HG03521 (cell line): ENCODE data around the gene DNAAF2.
"Not testable (repeated sequence)": the region's sequence is repeated elsewhere in the genome, so short reads cannot be mapped to it uniquely, and the experiment has no call there.

ENCODE experiments used
- ATAC-seq: cut with Tn5 transposase; IDR thresholded peaks from one replicate; pipeline ENCODE4 v1.9.1; 2021; ENCODE audit warnings: mild to moderate bottlenecking, moderate library complexity; ENCODE audit not compliant: unreplicated experiment

The DNAAF2 gene

DNA sequence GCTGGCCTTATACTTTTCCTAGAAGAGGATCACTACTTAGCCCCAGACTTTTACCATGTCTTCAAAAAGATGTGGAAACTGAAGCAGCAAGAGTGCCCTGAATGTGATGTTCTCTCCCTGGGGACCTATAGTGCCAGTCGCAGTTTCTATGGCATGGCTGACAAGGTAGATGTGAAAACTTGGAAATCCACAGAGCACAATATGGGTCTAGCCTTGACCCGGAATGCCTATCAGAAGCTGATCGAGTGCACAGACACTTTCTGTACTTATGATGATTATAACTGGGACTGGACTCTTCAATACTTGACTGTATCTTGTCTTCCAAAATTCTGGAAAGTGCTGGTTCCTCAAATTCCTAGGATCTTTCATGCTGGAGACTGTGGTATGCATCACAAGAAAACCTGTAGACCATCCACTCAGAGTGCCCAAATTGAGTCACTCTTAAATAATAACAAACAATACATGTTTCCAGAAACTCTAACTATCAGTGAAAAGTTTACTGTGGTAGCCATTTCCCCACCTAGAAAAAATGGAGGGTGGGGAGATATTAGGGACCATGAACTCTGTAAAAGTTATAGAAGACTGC is 12.9 kb downstream of the DNAAF2 start:
- ATAC-seq: no peak

DNA sequence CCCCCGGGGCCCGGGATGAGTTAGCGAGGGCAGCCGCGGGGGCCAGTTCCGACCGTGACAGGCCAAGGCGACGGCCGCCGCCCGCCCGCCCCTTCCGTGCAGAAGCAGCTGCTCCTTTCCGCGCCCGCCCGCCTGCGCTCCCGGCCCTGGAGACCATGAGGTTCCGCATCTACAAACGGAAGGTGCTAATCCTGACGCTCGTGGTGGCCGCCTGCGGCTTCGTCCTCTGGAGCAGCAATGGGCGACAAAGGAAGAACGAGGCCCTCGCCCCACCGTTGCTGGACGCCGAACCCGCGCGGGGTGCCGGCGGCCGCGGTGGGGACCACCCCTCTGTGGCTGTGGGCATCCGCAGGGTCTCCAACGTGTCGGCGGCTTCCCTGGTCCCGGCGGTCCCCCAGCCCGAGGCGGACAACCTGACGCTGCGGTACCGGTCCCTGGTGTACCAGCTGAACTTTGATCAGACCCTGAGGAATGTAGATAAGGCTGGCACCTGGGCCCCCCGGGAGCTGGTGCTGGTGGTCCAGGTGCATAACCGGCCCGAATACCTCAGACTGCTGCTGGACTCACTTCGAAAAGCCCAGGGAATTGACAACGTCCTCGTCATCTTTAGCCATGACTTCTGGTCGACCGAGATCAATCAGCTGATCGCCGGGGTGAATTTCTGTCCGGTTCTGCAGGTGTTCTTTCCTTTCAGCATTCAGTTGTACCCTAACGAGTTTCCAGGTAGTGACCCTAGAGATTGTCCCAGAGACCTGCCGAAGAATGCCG is 13.7 kb downstream of the DNAAF2 start:
- ATAC-seq: peak; percentile 19

DNA sequence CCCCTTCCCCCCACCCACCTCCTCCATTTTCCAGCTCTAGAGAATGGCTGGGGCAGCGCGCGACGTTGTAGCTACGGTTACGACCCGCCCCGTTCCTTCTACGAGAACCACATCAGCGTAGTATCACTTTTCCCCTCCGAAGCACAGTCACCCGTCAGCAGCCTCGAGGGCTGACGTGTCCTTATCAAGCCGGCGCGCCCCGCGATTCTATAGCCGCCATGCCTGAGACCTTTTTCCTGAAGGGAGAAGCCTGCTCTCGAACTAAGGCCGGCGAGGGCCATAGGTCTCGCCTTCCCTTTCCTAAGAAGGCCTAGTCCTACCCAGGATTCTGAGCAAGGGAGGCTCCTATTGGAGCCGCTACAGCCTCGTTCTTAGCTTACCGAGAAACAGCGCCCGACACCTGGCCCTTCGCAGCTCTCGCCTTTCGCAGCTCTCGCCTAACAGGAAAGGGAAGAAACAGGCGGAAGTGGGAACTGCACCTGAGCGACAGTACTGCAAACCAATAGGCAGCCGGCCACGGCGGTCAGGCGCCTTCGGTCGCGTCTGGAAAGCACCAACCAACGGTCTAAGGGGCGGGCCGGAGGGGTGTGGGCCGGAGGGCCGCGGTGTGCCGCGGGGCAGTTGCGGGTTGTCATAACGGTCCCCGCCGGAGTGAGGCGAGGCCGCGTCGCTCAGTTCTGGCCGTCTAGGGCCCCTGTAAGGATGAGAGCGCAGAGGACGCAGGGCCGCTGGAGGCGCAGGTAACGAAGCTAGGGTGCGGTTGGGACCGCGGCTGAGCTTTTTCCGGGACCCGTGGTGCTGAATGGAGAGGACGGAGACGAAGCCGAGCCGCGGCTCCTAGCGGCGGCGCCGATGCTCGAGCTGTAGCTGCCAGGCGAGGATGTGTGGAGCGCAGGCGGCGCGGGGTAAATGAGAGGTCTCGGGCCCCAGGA is 14.6 kb downstream of the DNAAF2 start, which contains the start of the genes MGAT2 and RPL36AL:
TSS of gene MGAT2 (plus strand) at position 618 of the 932 bp plus-strand sequence. CDS start 470 bp downstream, outside the sequence.
TSS of gene RPL36AL (minus strand) at position 445 of the 932 bp plus-strand sequence. CDS start 1,522 bp downstream, outside the sequence.
- peak; percentile 94 for ATAC-seq

DNA sequence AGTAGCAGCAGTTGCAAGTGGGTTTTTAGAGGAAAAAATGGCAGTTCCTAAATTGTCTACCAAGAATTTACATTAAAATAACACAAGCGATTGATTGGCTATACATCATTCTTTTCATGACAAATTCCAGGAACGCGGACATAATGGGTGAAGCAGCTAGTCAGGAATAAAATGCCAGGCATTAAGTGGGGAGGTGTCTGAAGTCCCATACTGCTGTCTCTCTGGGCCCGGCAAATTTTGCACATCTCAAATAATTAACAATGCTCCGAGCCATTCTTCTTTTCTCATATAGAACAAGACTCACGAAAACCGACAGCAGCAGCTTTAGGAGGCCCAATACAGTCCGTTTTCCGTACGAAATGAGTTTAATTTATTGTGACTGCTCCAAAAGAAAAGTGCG is 15.3 kb downstream of the DNAAF2 start:
- no peak for ATAC-seq

DNA sequence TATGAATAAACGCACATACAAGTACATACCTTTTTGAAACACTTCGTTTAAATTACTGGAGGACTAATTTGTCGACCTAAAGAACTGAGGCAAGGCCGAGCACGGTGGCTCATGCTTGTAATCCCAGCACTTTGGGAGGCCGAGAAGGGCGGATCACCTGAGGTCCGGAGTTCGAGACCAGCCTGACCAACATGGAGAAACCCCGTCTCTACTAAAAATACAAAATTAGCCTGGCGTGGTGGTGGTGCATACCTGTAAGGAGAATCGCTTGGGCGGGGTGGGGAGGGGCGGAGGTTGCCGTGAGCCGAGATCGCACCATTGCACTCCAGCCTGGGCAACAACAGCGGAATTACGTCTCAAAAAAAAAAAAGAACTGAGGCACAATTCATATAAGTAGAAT is 15.8 kb downstream of the DNAAF2 start:
- not testable (repeated sequence) for ATAC-seq

DNA sequence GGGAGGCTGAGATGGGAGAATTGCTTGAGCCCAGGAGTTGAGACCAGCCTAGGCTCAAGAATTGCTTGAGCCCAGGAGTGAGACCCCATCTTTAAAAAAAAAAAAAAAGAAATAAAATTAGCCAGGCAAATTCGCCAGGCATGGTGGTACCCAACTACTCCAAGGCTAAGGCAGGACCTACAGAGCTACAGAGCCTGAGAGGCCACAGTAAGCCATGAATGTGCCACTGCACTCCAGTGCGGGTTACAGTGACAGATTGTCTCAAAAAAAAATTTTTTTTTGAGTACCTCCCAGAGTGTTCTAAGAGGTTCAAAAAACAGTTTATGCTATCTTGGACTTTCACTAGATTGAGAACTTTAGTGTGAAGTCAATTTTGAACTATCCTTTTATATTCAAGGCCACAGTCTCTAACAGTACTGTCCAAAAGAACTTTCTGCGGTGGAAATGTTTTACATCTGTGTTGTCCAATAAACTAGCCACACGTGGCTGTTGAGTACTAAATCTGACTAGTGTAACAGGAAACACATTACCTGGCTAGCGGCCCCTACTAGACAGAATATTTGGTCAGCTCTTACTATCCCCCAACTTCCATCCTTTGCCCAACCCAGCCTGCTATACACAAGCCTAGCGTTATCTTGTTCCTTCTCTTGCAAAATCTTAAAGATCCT is 17.1 kb downstream of the DNAAF2 start:
- ATAC-seq: no peak

DNA sequence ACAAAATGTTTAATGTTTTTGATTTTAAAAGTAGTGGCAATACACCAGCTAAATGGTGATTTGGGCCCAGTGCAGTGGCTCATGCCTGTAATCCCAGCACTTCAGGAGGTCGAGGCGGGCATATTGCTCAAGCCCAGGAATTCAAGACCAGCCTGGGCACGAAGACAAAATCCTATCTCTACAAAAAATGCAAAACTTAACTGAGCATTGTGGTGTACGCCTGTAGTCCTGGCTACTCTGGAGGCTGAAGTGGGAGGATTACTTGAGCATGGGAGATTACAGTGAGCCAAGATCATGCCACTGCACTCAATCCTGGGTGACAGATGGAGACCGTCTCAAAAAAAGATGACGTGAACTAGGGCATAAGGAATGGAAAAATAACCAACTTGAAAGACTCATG is 19.3 kb downstream of the DNAAF2 start:
- no peak for ATAC-seq

DNA sequence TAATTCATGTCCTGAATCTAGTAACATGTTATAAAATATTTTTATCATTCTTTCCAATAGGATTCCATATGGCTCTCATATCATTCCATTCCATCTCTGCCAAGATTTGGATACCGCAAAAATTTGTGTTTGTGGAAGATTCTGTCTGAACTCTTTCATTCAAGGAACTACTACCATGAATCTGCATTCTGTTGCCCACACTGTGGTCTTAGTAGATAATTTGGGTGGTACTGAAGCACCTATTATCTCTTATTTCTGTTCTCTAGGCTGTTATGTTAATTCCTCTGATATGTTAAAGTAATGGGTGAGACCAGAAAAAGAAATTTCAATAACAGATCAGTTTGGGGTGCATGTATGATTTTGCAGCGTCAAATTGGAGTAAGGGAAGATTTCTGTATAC is 20.8 kb downstream of the DNAAF2 start:
- no peak for ATAC-seq

DNA sequence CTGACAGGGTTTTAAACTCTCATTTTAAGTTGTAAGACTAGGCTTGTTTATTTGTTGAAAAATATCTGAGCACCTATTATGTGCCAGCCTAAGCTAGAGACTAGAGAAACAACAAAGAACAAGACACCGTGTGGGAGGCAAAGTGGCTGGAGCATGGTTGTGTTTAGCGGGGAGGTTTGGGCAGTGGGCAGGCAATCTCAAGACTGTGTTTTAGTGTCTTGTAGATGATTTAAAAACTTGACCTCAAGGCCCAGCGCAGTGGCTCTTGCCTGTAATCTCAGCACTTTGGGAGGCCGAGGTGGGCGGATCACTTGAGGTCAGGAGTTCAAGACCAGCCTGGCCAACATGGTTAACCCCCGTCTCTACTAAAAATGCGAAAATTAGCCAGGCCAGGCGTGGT is 22.4 kb downstream of the DNAAF2 start:
- no peak for ATAC-seq

DNA sequence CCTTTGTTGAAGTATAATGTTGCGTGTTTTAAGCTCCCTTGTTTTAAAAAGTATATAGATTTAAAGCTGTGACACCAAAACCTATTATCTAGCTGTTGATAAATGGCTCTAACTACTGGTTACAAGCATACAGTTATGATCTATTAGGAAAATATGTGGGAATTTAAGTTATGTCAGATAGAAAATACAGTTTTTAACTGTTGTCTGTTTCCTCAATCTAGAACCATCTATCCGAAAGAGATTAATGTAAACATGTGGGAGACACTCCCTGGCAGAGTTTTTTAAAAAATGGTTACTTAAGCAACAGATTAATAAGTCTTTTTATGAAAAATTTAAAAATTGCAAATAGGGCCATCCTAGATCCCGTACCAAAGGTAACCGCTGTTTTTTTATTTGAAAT is 22.8 kb downstream of the DNAAF2 start:
- ATAC-seq: no peak

DNA sequence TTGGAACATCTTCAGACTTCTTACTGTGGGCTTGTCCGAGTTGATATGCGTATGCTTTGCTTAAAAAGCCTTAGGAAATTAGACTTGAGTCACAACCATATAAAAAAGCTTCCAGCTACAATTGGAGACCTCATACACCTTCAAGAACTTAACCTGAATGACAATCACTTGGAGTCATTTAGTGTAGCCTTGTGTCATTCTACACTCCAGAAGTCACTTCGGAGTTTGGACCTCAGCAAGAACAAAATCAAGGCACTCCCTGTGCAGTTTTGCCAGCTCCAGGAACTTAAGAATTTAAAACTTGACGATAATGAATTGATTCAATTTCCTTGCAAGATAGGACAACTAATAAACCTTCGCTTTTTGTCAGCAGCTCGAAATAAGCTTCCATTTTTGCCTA is 27.5 kb downstream of the DNAAF2 start:
- no peak for ATAC-seq

DNA sequence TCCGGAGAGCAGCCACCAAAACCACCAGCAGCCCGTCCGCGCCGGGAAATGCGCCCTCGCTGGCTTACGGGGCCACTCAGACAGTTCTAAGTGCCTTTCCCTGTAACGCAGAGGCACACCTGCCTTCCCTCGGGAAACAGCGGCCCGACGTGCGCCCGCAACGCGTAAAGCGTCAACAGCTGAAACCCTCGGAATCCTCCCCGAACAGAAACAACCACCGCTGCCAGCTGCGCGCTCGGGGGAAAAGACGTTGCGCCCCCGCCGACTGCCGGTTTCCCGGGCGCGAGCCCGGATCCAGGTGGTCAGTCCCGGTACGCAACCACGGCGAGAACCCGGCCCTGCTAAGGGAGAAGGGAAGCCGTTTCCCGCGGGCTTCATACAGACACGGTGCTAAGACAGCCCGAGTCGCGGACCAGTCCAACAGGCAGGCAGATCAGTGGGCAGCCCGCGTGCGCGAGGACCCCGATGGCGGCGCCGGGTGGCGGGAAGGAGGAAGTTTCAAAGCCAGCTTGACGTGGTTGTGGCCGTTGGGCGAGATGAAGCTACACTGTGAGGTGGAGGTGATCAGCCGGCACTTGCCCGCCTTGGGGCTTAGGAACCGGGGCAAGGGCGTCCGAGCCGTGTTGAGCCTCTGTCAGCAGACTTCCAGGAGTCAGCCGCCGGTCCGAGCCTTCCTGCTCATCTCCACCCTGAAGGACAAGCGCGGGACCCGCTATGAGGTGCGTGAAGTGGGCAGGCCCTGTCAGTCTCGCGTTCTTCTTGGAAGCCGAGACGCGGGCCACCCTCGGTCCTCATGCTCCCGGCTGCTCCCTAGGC is 36.4 kb downstream of the DNAAF2 start, which contains the start of gene LRR1:
TSS of gene LRR1 (plus strand) at position 456 of the 816 bp plus-strand sequence. CDS start at position 537, 81 bp downstream.
- ATAC-seq: peak; percentile 58

DNA sequence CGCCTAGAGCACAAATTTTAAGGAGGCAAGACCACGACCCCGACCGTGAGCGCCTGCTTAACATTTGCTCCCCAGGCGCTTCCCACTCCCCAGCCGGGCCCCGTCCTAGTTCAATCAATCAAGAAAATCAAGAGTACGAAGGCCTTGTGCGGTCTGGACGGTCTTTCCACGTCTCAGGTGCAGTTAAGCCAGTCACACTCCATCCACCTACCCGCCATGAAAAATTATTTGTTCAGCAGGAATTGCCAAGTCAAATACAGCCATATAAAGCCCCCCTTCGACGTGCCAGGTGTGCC is 36.9 kb downstream of the DNAAF2 start:
- ATAC-seq: peak; percentile 1

DNA sequence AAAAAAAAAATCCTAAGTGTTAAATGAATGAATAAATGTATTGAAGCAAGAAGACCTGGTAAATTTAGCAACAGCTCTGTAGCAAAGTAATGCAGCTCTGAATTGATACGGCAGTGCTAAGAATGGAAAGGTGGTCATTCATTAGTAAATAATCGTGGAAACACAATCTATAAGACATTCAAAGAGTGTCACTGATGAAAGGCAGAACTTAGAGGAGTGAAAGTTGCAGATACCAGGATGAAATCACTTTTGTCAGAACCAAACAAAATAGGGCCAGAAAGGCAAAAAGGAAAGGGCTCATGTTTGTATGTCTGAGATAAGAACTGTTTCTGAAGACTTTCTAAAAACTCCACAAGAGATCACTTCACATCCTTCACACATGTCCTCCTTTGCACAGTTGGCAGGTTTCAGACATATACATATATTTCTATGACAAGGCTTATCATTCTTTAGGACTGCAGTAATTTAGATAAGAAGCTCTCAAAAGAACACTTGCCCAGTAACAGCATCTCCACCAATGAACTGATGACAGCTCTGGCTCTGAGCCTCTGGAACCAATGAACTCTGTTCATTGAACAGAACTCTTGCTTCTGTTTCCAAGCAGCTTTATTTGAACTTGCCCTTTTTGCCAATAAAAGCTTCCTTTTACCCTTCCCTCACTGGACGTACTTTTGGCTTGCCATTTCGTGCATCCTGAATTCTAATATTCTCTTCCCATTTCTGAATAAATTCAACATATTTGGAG is 40.5 kb downstream of the DNAAF2 start:
- no peak for ATAC-seq

DNA sequence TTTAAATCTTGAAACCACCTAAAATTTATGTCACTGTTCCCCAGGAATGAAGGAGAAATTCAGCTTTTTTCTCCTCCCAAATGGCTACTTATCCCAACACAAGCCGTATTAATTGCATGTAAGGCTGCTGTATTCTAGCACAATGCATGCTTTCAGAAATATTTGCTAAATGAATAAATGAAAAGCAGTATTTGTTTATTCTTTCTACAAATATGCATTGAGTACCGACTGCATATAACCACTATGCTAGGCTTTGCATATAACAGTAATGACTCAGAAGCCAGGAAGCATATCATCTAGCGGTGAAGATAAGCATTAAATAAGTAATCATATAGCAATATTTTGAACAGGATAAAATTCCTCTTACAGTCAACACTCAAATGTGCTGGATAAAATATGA is 42.0 kb downstream of the DNAAF2 start:
- ATAC-seq: no peak

DNA sequence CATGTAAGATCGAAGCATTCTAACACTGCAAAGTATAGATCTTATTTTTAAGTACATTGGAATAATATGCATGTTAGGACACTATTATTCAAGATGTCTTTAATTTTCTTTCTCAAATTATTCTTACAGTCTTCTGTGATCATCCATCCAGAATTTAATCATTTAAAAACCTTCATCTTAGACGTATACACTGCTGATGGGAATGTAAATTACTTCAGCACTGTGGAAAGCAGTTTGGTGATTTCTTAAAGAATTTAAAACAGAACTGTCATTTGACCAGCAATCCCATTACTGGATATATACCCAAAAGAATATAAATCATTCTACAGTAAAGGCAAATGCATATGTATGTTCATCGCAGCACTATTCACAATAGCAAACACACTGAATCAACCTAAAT is 45.7 kb downstream of the DNAAF2 start:
- no peak for ATAC-seq

DNA sequence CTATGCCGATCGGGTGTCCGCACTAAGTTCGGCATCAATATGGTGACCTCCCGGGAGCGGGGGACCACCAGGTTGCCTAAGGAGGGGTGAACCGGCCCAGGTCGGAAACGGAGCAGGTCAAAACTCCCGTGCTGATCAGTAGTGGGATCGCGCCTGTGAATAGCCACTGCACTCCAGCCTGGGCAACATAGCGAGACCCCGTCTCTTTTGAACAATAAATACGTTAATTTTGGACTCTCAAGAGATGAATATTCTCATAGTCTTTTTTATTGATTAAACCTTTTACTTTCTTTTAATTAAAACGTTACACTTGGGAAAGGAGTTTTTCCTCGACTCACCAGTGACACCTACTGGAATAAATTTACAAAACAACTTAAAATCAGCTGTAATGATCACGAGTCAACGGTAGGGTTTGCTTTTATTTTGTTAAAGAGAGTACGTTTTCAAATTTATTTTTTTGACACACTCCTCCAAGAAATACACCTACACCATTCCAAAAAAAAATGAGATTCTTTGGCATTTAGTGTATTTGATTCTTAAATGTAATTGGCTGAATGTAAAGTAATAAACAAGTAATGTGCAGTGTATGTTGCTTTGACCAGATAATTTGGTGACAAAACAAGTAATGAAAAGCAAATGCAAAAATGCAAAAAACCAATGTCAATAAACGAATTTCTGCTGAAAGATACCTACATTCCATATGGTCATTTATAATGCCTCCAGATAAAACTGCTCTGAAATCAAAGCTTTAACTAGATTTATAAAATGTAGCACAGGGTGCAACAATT is 48.2 kb downstream of the DNAAF2 start:
- ATAC-seq: peak; percentile 14

DNA sequence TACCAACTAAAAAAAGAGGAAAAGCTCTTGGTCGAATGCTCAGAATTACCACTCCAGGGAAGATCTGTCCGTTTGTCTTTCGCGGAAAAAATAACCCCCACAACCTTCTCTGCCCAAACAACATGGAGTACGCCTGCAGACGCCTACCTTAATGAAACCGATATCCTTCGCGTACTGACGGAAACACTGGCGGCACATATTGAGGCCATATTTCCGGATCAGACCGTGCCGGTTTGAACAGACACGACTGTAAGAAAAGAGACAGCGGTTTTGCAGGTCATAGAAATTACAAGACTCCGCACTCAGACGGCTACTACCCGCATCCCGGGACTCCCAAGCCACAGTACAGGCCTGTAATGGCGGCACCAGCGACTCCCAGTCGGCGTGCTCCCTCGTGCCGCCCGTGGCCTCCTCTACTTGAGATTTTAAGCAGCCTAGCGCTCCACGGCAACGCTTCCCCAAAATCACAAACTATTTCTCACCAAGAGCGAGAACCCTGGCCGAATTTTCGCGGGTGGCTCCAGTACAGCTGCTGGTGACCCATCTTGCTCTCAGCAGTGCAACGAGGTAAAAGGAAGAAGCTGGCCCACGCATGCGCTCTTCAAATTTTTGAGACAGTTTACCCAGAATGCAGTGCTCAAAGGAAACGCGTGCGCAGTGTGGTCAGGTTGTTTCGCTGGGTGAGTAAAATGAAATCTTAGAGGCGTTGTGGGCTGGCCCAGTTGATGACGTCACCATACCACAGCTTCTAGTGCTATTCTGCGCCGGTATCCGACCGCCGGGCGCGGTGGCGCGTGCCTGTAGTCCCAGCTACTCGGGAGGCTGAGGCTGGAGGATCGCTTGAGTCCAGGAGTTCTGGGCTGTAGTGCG is 49.0 kb downstream of the DNAAF2 start, which contains the start of gene RPS29:
TSS of gene RPS29 (minus strand) at position 578 of the 870 bp plus-strand sequence. CDS start at position 544, 34 bp downstream.
- peak; percentile 93 for ATAC-seq
